Islet of Langerhans (tissue), 1 donor: ENCODE data around the gene SOS1.

Experiments used
- FAIRE-seq: peaks from one replicate; lab custom pipeline; 2011; peaks lifted over from hg19 to GRCh38; lab: Jason Lieb, UNC

Gene SOS1

DNA sequence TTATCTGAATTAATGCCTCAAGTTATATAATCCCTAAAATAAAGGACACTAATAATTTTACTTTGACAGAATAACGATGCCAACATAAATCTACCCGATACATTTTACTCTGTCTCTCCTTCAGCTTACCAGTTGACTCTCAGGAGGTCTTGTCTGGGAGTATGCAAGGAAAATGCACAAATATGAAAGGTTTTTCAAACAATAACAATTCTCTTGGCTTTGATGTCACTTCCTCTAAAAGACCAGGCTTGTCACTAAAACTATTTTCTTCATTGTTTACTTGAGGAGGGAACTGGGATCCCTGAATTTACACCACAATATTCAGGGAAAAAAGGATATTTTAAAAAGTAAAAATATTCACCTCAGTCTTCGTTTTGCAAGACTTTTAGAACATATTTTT is 97.2 kb downstream of the SOS1 start:
- FAIRE-seq = no peak

DNA sequence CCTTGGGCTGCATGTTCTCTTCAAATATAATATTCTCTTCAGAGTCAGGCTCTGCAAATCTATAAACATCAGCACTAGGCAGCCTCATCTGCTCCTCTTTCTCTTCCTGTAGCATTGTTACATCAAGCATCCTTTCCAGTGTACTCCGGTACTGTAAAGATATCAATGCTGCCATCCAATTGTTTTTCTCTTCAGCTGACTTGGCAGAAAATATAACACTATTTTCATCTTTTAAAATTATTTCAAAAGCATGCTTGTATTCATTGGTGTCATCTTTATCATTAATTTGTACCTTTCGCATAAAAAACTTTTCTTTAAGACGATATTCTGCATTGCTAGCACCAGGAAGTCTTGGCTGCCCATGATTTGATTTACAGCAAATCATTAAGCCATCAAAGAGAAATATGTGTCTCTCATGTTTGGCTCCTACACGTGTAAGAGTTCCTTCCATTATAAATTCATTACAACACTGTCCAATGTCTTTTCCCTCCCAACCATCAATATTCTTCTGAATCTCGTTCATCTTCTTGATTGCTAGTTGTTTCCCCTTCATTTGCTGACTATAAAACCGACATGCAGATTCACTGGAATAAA is 98.1 kb downstream of the SOS1 start:
- no peak for FAIRE-seq

DNA sequence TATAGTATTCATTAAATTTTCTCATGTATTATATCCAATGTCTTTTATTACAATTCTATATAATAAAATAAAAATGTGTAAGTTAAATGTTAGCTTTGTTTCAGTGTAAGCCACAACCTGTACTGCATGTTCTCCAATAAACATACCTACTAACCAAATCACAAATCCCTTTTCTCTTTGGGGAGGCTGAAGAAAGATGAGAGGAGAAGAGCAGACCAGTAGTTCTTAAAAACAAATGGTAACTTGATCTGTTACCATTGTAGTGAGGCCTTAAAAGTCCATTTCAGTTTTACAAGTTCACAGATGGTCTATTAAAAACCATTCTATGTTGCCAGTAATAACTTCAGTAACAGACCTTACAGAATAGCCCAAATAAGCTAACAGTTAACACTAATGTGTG is 100.5 kb downstream of the SOS1 start:
- no peak for FAIRE-seq

DNA sequence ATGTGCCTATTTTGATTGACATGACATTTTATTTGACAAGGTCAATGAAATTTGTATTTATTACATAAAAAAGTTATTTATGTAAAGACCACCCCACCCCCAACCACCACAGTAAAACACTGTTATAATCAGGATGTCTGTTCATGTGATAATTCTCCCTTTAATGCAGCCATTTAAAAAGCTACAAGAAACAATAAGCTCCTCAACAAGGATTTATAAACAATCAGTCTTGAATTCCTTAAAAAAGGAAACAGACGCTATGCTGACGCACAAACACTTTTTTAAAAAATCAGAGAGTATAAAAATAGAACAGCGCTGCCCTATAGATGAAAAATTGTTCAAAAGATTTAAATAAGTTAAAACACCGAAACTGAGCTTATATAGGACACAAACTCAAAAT is 102.2 kb downstream of the SOS1 start:
- FAIRE-seq = peak; percentile 27

DNA sequence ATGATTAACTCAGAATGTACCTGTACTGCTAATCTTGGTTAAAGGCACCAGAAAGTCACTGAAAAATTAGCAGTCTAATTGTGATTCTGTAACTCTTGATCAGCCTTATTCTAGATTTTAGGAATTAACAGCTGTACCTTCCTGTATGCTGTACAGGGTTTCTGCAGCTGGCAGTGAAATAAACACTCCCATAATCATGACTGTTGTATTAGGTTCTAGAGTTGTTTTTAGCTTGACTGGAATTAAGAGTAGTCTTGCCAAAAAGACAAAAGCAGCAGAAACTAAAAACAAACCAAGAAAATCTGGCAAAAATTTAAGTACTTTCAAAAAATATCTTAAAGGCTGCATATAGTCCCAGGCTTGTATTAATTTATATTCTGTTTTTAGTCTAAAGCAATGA is 103.5 kb downstream of the SOS1 start:
- no peak for FAIRE-seq

DNA sequence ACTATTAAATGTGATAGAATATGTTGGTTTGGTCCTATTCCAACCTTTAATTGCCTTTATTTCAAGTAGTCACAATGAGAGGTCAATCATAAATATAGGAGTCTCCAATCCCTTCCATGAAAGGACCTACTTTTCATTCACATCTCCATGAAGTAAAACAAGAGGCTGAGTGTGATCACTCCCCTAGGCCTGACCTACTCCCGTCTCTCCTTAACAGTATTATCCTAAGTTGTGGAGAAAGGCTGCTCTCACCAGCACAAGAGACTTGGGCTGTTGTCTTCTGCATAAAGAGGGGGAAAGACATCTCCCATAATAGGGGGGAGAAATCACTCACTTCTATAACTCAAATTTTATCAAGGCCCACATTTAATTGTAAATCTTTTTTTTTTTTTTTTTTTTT is 105.4 kb downstream of the SOS1 start:
- FAIRE-seq = no peak

DNA sequence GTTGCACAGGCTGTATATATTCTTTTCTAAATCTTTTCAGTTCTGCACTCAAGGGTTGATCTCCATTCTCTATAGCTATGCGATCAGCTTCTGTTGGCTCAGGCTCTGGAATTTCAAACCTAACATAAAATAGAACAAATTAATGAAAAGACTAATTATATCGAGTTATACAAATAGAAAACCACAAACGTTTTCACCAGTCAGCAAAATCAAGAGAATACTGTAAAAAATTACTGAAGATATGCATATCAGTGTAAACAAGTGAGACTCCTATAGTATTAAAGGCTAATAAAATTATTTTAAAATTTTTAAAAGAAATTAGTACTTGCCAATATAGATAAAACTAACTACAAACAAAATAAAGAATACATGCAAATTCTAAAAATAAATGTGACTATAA is 107.0 kb downstream of the SOS1 start:
- FAIRE-seq = no peak

DNA sequence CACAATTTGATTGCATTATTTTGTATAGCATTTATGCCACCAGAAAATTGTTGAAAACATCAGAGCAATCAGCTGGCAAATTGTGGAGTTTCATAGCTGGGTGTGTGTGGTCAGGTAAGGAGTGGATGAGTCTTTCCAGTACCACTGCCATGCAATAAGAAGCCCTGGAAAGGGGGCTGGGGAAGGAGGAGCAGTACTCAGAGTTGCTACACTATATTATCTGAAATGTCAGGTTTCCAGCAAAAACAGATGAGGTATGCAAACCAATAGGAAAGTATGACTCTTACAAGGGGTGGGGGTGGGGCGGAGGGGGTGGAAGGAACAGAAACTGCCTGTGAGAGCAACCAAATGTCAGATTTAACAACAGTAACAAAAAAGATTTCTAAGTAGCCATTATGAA is 112.2 kb downstream of the SOS1 start:
- no peak for FAIRE-seq

DNA sequence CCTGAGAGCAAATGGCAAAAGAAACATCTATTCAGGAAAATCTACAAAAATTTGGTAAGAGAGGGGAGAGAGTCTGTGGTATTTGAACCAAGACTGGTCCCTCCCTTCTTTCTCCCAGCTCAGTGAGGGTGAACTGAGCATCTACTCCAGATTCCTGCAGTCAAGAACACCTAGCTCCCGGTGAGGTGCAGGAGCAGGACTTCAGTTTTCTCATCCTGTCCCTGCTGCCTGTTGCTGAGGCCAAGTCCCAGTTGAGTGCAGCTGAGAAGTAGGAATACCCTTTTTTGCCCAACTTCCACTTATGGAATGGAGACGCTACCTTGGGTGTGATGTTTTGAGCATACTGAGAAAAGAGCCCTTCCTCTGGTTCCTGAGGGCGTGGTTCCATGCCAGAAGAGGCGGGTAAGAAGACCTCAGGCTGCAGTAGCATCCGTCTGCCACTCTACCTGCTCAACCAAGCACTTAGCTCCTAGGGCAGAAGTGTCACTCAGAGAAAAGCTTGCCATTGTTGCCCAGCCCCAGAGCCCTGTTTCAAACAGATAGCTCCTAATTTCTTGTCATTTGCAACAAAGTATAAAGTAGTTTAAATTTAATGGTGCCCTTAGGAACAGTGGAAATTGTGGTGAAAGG is 112.9 kb downstream of the SOS1 start:
- no peak for FAIRE-seq

DNA sequence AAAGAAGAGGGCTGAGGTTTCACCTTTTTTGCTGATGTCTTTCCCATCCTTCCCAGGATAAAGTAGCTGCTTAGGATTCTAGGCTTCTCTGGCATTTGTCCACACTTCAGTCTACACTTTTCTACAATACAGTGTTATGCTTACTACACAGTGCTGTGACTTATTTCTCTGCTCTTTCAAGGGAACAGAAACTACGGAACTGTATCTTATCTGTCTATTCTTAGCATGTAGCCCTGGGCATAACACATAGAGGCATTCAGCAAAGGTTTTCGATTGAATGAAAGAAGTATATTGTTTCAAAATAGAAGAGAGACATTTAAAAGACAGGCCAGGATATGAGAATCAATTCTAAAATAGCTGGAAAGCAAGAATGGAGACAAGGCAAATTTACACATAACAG is 120.3 kb downstream of the SOS1 start:
- FAIRE-seq = no peak

DNA sequence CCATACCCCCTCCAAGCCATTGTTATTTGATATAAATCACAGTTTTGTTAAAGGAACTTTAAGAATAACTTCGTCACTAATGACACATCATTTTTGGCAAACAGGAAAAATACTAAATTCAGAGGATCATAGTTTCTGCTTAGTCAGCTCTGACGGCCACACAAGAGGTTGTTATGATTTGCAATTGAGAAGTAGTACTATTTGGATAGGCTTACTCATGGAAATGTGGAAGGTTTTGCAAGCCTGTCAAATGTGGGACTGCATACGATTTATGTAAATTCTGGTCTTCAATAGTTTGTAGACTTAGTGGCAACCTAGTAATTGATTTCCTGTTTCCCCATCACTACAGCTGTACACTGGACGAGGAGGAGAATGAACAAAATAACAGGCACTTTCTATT is 123.1 kb downstream of the SOS1 start:
- peak; percentile 90 for FAIRE-seq

DNA sequence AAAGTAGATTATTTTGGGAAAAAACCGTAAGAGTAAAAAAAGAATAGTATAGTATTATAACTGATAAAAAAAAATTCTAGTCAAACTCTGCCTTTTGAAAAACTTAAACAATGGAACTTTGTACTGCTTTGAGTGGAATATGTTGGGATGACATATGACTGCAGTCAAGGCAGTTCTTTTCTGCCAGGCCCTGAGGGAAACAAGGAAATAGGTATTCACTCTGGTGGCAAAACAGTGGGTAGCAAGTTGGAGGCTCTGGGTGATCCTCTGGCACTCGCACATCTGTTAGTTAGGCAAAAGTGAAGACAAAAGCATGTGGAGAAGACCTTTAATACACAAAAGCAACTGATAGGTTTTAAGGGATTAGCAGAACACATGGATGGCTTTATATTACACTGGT is 129.0 kb downstream of the SOS1 start:
- FAIRE-seq = no peak

DNA sequence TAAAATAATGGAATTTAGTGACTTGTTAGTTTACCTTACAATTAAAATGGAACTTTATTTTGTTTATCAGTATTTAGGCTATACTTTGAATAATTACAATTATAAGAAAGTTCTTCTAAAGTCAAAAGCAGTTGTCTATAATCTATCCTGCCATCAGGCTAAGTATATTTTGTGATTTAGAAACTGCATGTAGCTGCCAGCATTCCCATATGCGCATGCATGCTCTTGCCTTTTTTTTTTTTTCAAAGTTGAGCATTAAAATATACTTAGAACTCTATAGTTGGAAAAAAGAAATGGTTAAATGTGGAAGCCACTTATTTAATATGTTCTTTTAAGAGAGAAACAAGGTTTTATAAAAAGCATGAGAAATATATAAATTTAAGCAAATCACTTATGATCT is 132.1 kb downstream of the SOS1 start:
- no peak for FAIRE-seq

DNA sequence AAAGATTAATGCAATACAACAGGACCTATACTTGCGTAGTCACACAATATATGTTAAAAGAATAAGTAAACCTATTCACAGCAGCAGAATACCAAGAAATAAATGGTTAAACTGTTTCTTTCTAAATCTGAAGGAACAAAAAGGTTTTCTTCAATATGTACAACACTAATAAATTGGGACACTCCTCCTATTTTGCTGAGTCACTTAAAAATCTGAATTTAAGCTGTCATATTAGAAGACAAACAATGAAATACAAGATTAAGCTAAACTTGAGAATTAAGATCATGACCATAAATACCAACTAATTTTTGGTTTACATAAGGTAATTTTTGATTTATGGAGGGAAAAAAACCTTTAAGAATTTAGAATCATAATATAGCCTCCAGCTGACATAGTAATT is 138.4 kb downstream of the SOS1 start:
- FAIRE-seq = no peak

DNA sequence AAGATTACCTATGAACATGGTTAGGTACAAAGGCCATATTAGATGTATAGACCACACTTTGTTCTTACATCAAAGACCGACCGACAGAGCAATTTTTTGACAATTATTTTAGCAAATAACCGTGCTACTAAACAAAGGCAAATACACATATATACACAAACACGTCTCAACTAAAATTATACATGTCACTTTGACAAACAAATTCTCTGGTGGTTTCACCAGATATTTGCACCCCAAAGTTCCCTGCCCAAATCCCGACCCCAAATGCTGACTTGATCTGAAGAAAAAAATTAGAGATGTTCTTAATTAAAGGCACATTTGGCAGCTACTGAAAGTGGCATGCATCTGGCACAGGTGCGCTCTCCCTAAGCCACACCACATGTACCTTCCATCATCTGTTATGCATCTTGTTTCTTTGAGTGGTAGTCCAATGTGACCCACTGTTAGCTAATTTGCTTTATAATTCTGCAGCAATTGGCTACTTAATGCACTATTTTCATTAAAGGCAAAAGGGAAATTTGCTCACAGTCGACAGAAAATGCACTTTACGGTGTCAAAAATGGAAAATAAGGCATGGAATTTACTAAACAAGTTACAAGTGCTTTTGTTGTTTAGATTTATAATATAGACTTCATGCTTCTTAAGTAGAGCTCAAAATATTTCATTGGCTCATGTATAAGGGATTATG is 139.0 kb downstream of the SOS1 start:
- FAIRE-seq = no peak

DNA sequence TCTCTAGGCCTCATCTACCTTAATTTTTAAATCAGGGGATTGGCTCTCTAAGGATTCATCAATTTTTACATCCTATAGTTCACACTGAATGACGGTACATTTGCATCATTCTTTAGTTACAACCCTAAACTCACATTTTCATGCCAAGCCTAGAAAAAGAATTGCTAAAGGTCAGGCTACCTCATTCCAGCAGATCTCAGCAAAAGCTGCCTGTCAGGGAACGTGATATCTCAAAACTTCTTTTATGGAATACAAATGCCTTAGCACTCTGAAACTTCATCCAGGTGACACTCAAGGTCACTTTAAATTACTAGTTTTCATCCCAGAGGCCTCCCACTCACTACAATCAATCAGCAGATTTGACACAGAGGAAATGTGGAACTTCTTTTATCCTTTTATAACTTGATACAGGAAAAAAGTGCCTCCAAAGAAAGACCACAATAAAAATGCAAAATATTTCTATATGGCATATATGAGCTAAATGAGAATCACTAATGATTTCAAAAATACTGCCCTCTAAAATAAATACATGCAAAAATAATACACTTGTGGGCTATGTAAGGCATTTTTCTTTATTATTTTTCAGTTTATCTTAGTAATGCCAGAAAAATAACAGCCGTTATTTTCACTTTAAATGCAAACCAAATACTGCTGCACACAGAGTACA is 139.7 kb downstream of the SOS1 start:
- no peak for FAIRE-seq

DNA sequence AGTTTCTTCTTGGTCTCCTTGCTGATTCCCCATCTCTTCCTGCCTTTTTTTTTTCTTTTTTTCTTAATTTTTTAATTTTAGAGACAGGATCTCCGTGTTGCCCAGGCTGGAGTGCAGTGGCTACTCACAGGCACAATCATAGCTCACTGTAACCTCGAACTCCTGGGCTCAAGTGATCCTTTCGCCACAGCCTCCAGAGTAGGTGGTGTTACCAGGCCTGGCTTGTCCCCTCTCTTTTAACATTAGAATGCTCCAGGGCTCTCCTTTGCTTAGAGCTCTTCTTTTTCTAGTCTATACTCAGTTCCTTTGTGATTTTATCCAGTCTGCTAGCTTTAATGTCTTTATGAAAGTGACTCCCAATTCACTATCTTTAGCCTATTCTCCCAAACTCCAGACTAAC is 141.9 kb downstream of the SOS1 start:
- no peak for FAIRE-seq

DNA sequence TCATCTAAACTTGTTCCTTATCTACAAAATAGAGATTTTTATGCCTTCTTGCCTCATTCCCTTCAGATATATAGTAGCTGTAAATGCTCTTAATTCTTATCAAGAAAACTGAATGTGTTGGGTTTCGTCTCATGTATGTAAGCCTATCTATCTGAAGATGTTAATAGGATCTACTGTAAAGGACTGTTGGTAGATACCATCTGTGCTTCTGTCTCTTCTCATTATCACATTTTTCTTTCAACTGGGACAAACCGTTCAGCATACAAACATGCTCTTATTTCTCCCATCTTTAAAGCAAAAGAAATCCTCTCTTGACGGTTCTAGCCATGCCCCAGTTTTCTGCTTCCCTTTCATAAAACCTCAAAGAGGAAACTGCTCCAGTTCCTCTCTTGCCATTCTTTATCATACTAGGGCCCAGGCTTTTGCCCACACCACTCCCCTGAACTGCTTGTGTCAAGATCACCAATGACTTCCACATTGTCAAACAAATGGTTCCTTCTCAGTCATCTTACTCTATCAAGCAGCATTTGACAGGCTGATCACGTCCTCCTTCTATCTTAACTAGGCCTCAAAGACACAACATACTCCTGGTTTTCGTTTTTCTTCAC is 142.5 kb downstream of the SOS1 start:
- no peak for FAIRE-seq

DNA sequence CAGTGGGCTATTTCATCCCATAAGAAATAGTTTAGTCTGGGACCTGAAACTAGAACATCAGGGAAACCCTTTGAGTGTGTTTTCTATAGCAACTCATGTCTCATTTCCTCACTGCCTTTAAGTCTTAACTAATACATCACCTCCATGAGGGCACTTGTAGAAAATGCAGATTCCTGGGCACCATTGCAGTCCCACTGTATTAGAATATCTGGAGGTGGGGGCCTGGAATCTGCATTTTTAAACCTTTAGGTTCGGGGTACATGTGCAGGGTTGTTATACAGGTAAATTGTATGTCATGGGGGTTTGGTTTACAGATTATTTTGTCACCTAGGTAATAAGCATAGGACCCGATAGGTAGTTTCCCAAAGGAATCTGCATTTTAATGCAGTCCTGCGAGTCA is 143.8 kb downstream of the SOS1 start:
- FAIRE-seq = no peak

DNA sequence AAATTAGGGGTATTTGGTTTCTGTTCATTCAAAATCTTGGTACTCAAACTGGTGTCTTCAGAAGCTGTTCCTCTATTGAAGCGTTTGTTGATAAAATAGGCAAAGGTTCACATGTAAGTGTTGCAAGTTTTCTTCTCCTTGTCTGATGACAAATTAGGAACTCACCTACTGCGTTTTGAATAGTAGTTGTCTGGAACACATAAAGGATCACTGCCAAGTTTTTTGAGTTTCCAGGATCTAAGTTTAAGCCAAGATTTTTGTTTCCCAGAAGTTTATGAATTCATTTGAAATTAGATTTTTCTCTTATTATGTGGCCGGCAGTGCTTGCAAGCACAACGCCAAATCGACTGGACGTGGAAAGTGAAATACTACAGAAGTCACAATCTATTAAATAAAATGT is 145.8 kb downstream of the SOS1 start:
- no peak for FAIRE-seq

DNA sequence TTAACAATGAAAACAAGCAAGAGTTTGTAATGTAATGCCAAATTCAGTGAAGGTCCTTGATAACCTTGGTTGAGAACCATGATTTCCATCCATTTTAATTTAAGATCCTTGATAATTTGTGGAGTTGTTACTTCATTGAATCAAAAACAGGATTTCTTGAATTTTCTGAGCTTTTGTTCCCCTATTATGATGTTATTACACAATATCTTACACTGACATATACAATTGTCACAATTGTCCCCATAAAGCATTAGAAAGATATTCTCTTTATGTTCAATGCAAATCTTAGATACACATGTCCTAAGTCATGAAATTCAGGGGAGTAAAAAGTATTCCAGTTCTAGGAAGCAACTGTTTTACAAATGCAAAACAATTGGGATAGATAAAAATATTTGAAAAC is 147.6 kb downstream of the SOS1 start:
- no peak for FAIRE-seq

DNA sequence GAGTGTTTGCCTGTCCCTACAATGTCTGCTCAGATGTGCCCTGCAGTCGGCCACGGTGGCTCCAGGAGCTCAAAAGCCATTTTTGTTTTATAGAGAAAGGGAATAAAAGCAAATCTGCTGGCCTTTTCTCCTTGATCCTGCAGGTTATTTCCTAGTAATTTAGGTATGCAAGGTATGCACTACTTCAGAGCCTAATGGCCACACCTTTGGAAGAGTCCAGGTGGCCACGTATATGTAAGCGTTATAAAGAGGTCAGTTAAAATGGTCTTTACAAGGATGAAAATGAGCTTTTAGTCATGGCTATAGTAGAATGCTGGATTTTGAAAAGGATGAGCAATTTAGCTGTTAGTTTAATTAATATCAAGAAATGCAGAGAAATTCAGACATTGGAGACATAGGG is 149.5 kb downstream of the SOS1 start:
- FAIRE-seq = no peak

DNA sequence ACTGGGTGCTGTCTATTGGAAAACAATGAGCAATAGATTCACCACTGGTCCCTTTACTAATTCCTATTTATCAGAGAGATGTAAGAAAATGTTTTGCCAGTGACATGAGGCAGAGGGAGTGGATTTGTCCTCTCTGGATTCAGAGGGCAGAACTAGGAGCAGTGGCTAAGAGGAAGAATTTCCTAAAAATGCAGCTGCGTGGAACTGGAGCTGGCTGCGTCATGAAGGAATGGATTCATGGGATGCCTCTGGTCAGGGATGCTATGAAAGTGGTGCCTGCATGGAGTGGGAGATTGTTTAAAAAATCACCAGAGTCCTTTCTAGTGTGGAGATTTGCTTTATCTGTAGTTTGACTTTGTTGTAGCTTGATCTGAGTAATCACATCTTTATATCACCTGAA is 152.8 kb downstream of the SOS1 start:
- no peak for FAIRE-seq
